ENCODE data around the gene MYO9A.

DNA sequence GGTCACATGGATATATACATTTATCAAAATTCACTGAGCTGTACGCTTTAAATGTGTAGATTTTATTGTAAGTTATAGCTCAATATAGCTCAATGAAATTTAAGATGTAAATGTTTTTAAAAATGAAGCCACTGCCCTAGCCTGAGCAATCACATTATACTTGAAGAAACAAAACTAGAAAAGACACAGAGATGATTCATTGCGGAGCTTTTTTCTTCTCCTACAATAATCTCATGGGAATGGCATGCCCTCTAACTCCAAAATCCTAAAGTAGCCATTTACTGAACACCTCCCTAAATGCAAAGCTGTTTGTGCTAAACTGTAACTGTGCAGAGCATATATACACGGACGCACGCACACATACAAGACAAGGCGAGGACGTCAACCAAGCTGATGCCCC is 84.2 kb downstream of the MYO9A start:
- TF ChIP-seq EP300 (IDR thresholded peaks at IDR 0.05) (no peak), CTCF (IDR thresholded peaks at IDR 0.05) (no peak)
